GM13977 (cell line): ENCODE data around the gene AQP7.
"Not testable (repeated sequence)": the region's sequence is repeated elsewhere in the genome, so short reads cannot be mapped to it uniquely, and the experiment has no call there.

Experiments
- DNase-seq: peaks from one replicate; pipeline ENCODE4 v3.0.0; 2012; ENCODE audit warnings: low spot score
- in situ Hi-C: fragments of 300-500 bp; cut with MboI; formaldehyde crosslinking; loops from one replicate; pipeline ENCODE4 v1.12.0; 2022; ENCODE audit warnings: low sequenced_read_pairs, low pct_unique_long_range_greater_than_20kb, mixed read lengths, inconsistent platforms; ENCODE audit not compliant: unreplicated experiment
- TF ChIP-seq, protein P1 (sequence below): IDR thresholded peaks from 2 replicates; pipeline ENCODE4 v1.5.1; 2012; ENCODE audit warnings: mild to moderate bottlenecking, control low read depth; ENCODE audit not compliant: insufficient read depth; ENCODE audit errors: extremely low read depth, missing control alignments

Gene AQP7

GRCh38 chr9:33375238-33375840 lies 27.0 kb downstream of the AQP7 start:
- TF ChIP-seq, protein P1, sequence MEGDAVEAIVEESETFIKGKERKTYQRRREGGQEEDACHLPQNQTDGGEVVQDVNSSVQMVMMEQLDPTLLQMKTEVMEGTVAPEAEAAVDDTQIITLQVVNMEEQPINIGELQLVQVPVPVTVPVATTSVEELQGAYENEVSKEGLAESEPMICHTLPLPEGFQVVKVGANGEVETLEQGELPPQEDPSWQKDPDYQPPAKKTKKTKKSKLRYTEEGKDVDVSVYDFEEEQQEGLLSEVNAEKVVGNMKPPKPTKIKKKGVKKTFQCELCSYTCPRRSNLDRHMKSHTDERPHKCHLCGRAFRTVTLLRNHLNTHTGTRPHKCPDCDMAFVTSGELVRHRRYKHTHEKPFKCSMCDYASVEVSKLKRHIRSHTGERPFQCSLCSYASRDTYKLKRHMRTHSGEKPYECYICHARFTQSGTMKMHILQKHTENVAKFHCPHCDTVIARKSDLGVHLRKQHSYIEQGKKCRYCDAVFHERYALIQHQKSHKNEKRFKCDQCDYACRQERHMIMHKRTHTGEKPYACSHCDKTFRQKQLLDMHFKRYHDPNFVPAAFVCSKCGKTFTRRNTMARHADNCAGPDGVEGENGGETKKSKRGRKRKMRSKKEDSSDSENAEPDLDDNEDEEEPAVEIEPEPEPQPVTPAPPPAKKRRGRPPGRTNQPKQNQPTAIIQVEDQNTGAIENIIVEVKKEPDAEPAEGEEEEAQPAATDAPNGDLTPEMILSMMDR: no peak
- in situ Hi-C loops: no loop called here
- no peak for DNase-seq

GRCh38 chr9:33374634-33375237 lies 27.6 kb downstream of the AQP7 start:
- in situ Hi-C loops: no loop called here
- DNase-seq: peak; percentile 74
- TF ChIP-seq, protein P1: peak; percentile 84

GRCh38 chr9:33374190-33374589 lies 28.2 kb downstream of the AQP7 start:
- TF ChIP-seq, protein P1: no peak
- no peak for DNase-seq
- in situ Hi-C loops: no loop called here

GRCh38 chr9:33372900-33373299 lies 29.5 kb downstream of the AQP7 start:
- TF ChIP-seq, protein P1: no peak
- no peak for DNase-seq
- in situ Hi-C loops: no loop called here

GRCh38 chr9:33366979-33367480 lies 35.3 kb downstream of the AQP7 start:
- TF ChIP-seq, protein P1: no peak
- no peak for DNase-seq
- in situ Hi-C loops: no loop called here

DNA sequence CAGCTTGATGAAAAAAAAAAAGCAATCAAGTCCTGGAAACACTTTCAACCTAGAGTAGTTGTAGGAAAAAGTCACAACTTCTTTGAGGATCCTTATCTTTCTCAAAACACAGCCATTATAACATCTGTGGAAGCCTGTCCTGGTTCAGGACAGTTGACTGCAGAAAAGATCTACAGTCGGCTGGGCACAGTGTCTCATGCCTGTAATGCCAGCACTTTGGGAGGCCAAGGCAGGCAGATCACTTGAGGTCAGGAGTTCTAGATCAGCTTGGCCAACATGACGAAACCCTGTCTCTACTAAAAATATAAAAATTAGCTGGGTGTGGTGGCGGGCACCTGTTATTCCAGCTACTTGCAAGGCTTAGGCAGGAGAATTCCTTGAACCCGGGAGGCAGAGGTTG lies 37.6 kb downstream of the AQP7 start:
- in situ Hi-C loops: not testable (repeated sequence)

GRCh38 chr9:33364127-33364526 lies 38.2 kb downstream of the AQP7 start:
- in situ Hi-C loops: no loop called here
- TF ChIP-seq, protein P1: no peak
- DNase-seq: no peak

More for the DNA sequence above, 37.6 kb downstream of the AQP7 start:
- not testable (repeated sequence) for DNase-seq

DNA sequence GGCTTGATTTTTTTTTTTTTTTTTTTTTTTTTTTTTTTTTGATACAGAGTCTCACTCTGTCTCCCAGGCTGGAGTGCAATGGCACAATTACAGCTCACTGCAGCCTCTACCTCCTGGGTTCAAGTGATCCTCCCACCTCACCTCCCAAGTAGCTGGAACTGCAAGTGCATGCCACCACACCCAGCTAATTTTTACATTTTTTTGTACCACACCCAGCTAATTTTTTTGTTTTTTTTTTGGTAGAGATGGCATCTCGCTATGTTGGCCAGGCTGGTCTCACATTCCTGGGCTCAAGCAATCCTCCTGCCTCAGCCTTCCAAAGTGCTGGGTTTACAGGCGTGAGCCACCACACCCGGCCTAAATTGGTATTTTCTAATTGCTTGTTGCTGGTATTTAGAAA lies 43.7 kb downstream of the AQP7 start:
- in situ Hi-C loops, DNase-seq: not testable (repeated sequence)
